Esophagus mucosa (tissue), 1 donor: ENCODE measurements around the gene NELFCD. TPM values are rescaled to one million over a fixed set of nuclear protein-coding genes. Genes with fewer than 3 reads are reported as not detected.

Source experiments
- total RNA-seq: library from RNA; stranded (reverse); gene quantifications from one replicate; pipeline ENCODE4 v1.2.4, GENCODE V29; 2023
- donor health status: DM: yes; HTN: yes; CAD: no.

Gene NELFCD
- total RNA-seq, 1 donor from 2014 or later, result 35.8 TPM

Other genes with a start within 250 kb of the NELFCD start
- 0.64 TPM for gene GNAS-AS1, start 130.4 kb upstream of the NELFCD start, total RNA-seq
- 361 TPM for gene GNAS, start 128.5 kb upstream of the NELFCD start, total RNA-seq
- gene CTSZ, start 26.0 kb downstream of the NELFCD start, total RNA-seq, result 23.8 TPM
- gene TUBB1, start 38.2 kb downstream of the NELFCD start, total RNA-seq, result not detected
- 60.8 TPM for gene ATP5F1E, start 51.1 kb downstream of the NELFCD start, total RNA-seq
- gene PRELID3B, start 61.5 kb downstream of the NELFCD start, total RNA-seq, result 62.5 TPM
- 0.28 TPM for gene ZNF831, start 182.6 kb downstream of the NELFCD start, total RNA-seq